Stimulated activated CD4-positive, alpha-beta T cell treated with anti-CD3 and anti-CD28 coated beads, Interleukin-2, amount 100 ng/mL, for 24 hours (primary cell): ENCODE data around the gene CFAP90.

Experiments used
- DNase-seq, 2 donors: peaks; one replicate each; pipeline ENCODE4 v3.0.0-alpha.2; 2020

Gene CFAP90

DNA sequence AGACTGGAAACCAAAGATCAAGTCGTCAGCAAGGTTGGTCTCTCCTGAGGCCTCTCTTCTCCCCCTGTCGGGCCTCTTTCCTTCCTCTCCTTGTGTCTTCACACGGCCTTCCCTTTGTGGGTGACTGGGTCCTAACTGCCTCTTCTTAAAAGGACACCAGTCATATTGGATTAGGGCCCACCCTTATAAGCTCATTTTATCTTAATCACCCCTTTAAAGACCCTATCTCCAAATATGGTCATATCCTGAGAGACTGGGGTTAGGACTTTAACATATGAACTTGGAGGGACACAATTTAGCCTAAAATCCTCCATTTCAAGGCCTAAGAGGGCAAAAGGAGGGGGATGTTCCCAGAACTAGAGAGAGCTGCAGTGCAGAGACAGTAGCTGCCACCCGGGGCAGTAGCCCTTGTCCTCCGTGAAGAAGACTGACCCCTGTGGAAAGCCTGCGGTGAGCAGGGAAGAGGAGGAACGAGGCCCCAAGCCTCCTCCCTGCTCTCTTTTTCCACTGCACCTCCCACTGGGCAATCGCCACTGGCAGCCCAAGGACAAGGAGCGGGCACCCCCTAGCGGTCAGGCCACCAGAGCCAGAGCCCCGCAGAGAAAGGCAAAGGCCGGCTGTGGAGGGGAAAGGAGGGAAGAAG, 34.9 kb downstream of the CFAP90 start:
- DNase-seq = peak; percentile 72 to 80

DNA sequence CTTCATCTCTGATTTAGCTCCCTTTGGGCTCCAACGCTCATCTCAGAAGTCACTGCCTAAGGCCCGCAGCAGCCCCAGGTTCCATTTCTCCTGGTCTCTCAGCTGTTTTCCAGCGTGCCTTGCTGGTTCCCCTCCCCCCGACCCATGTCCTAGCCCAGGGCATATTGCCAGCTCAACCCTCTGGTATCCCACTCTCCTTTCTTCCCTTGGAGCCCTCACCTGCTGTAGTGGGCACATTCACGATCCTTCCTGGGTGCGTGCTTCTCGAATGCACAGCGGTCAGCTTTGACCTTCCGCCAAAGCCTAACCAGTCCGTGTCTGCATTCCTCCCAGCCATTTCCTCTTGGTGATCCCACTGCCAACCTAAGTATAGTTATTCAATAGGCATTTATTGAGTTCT, 36.1 kb downstream of the CFAP90 start:
- DNase-seq = no peak

DNA sequence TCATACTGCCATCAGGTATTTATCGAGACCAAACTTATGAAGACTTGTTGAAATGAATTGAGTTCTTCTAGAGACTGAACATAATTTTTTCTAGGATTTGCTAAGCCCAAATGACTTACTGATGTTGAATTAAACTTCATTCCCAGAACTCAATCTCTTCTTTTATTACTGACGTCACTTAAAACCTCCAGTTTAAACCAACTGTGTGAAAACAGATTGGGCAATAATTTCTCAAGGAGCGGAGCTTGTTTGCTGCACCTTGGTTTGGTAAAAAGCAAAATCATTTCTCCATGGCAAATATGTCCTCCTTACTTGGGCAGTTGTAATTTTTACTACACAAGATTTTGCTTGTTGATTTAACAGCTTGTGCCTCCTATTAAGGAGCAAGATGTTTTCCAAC, 37.4 kb downstream of the CFAP90 start:
- no peak for DNase-seq

DNA sequence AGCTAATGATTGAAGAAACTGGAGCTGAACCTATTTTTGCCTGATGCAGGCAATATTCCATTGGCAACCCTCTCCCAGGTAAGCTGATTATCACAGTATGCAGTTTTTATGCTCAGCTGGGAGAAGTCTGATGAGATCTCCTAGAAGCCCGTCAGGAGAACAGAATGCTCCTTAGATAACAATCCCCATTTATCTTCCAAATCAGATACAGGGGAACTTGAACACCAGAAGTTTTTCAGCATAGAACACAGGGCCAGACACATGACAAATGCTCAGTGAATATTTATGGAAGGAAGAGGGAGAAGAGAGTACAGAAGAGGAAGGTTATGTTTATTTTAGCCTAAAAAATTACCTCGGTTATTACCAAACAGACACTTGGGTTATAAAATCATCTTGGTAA, 37.9 kb downstream of the CFAP90 start:
- no peak for DNase-seq

DNA sequence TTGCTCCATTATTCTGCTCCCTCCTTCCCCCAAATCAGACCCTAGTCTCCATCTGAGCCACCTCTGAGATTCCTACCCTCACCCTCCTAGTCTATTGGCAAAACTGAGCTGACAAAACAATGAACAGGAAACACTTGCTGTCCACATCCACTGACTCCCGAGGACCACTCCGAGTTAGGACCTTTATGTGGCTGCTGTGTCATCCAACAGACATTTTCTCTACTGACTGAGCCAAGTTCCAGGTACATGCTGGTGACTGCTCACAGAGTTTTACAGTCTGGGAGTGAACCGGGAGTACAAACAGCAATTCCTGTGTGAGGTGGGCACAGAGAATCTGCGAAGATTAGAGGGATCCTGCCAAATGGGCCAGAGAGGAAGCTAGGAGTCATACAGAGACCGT, 39.2 kb downstream of the CFAP90 start:
- no peak for DNase-seq

DNA sequence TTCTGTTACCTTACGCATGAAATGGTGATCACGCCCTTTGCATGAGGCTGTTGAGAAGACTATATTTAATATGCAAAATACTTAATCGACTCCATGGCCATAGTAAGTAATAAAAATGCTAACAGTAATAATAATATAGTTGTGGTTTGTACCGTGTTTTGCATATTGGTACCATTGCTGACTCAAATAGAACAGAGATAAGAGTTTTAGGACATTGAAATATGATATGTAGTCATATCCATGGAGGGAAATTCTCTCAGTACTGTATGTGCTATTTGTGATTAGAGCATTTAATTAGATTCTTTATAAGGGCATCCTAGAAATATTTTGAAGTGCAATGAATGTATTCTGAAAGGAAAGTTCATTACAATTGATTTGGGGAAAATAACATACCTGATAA, 41.9 kb downstream of the CFAP90 start:
- no peak for DNase-seq

DNA sequence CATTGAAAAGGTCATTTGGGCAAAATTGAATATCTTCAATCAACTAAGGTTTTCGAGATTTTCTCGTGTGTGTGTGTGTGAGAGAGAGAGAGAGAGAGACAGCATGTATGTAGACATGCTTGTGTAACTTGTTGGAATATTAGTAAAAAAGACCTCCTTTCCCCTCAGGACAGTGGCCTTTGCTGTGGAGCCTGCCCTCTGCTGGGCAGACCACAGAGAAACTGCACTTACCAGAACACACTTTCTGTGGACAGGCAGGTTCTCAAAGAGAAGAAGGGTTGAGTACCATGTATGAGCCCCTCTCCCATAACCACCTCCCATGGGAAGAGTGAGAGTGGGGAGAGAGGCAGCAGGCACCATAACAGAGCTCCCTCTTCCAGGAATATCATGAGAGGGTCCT, 45.6 kb downstream of the CFAP90 start:
- no peak for DNase-seq

DNA sequence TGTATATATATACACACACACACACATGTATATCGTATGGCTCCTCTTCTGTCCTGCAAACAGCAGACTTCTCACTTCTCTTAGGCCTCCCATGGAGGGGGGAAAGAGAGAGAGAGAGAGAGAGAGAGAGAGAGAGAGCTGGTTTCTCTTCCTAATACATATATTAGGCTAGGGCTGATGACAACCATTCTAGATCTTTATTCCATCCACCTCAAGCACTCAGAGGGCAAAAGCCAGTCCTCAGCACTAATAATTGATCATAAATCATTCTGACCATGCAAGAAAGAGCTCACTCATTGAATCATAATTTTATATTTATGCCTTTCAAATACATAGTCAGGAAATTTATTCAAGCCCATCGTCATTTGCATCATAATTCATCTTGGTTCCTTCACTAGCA, 47.0 kb downstream of the CFAP90 start:
- no peak for DNase-seq

DNA sequence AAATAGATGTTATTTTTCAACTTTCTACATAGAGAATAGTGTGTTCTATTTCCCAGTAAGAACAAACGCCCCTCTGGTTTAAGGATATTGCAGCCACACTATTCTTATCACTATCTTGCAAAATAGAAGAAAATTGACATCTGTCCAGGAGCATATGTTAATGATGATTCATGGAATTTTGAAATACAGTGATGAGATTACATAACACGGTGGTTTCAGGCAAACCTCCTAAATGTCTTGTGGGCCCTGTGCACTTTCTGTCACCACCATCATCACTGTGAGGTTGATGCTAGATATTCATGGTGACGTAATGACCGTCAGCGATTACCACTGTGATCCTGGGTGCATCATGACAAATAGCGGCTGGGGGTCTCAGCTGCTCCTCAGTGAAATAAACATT, 48.1 kb downstream of the CFAP90 start:
- DNase-seq = no peak

DNA sequence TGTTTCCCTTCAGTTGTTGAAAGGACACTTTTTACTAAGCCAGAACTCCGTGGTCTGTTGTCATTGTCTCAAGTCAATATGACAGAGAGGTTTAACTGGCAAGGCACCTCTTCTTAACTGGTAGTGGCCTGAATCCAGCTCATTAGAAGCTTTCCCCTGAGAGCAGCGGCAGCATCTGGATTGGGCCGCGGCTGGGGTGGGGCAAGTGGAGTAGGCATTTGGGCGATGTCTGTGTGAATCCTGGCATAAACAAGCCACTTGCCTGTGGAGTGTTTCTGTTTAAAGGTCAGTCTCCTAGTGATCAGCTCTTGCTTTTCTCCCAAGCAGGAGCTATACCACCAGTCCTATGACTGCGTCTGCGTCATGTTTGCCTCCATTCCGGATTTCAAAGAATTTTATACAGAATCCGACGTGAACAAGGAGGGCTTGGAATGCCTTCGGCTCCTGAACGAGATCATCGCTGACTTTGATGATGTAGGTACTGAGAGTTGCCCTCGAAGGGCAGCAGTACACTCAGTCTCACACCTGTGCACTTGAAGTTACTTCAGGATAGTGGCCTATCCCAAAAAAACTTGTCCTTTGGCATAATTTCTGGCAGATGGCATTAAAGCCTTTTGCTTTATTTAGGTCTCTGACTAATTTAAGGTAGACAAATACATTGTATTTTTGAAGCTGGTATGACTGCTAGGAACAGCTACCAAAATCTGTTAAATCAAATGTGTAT, 48.9 kb downstream of the CFAP90 start:
- DNase-seq = no peak

DNA sequence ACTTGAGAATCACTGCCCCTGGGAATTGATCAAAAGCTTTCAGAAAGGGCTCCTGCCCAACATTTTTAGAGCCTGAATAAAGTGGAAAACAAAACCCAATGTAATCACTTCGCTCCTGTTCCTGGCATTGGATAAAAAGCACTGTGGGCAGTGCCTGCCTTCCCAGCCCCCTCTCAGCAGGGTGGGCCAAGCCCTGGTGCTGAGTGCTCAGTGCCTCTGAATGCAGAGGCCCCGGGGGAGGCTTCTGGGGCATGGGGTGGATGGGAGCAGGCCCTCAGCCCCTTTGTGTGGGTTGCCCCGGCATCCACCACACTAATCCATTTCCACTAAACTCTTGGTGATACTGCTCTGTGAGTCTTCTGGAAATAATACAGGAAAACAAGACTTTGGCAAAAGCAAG, 55.6 kb downstream of the CFAP90 start:
- no peak for DNase-seq

DNA sequence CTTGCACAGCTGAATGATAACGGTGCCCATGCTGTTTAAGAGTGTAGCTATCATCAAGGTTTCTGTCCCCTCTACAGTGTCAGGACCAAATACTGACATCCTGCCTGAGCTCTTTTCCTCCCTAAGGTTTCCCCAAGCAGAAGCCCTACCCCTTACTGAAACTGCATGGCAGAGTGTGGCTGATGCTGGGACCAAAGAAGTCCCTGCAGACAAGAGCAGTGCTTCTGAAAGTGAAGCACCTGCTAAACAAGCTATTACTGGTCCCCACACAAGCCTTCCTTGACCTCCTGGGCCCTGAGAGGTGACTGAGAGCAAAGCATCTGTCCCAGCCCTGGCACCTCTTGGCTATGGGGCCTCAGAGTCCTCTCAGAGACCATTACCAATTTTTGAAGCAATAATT, 56.1 kb downstream of the CFAP90 start:
- DNase-seq = no peak

DNA sequence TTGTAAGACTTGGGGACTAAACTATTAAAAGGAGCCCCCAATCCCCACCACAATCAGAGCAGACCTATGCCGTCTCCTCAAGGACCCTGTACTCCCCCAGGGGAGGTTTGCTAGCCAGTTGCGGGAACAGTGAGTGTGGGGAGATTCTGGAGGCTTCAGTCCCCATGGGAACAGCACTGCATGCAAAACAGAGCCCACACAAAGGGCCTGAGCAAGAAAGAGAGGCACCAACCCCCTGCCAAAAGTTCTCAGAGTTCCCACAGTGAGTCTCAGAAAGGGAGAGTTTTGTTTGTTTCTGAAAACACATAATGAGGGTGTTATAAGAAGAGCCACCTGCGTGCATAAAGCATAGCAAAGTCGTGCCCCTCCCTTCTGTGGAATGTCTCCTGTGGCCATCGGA, 56.6 kb downstream of the CFAP90 start:
- DNase-seq = no peak

DNA sequence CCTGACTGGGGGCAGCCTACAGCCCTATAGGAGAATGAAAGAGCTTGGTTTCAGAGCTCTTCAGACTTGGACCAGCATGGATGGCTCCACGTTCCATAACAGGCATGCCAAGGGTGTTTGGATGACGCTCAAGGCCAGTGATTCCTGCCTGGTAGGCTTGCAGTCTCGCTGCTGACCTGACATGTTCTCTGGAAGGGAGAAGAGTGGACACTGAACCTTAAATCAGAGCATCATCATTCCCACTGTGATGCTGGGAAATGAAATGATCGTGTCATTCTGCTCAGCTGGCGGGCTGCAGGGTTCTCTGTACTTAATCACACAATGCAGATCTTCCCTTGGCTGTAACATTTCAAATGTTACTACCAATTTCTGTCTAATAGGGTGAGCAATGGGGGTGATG, 57.0 kb downstream of the CFAP90 start:
- DNase-seq = no peak

DNA sequence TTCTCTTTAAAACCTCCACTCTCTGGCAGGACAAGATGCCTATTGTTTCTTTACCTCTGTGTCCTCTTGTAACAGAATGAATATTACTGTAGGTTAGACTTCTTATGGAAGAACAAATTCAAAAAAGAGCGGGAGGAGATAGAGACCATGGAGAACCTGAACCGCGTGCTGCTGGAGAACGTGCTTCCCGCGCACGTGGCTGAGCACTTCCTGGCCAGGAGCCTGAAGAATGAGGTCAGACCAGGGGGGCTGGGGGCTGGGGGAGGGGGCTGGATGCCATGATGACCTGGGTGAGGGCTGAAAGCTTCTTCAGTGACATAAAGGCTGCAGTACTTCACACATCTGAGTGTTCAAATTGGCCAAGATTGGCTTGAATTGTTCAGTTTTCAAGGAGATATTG, 61.4 kb downstream of the CFAP90 start:
- DNase-seq = no peak

DNA sequence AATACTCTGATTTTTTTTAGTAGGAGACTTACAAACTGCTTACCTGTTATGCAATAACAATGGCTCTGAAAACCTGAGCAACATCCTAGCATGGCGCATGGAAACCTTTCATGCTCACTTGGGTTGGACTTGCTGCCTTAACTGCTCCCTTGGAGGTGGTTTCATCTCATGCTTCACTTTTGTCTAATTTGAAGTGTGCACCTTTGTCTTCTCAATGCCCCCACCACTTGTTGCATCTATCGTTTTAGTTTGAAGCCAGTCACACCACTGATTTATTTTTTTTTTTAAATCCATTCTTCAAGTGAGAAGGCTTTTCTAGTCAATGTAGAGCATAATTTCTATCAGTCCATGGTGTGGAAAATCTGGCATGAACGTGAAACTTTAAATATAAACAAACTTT, 63.2 kb downstream of the CFAP90 start:
- DNase-seq = no peak

DNA sequence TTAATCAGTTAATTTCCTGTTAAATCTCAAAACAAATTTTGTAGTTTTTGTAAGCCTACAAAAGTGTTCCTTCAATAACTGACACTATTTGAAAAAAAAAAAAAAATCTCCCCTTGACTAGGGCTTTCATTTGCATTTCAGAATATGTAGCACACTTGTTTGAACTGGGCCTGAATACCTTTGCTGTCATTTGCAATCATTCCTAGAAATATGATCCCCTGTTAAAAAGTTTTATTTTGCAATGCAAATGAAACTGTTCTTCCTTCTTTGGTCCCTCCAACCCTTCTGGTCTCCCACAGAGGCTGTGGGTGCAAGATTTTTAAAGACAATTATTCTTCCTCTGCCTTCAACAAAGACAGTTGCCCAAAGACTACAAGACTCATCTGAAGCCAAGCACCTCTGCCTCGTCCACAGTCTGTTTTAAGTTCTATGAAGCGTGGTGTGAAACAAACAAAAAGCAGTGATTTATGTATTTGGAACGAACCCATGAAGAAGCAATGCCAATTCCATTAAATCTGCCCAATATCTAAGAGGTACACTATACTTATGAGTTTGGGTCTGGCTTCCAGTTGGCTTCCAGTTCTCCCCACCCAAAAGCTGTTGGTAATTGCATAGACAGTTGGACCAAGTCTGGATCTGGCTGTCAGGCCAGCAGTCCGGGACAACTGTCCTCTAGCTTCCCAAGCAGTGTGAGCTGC, 66.1 kb downstream of the CFAP90 start:
- DNase-seq = no peak

DNA sequence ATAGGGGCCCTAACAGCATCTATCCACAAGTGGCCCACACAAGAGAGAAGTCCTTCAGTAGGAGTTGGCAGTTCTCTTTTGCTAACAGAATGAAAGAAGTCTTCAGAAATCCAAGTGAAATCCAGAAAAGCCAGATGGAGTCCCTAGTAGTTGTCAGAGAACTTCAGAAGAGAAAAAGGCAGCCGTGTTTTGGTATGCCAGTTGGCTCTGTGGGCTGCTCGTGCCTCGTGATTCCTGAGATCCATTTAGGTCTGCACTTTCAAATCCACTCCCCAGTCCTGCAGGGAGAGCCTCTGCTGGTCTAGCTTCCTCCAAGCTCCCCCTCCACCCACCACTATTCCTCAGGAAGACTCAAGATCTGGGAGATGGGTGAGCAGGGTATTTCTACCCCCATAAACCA, 69.0 kb downstream of the CFAP90 start:
- no peak for DNase-seq
